GM19395 (cell line): ENCODE measurements around the gene FRAT2.
"Not testable (repeated sequence)": the region's sequence is repeated elsewhere in the genome, so short reads cannot be mapped to it uniquely, and the experiment has no call there.

Experiments used
- ATAC-seq: cut with Tn5 transposase; IDR thresholded peaks from one replicate; pipeline ENCODE4 v1.9.1; 2021; ENCODE audit warnings: mild to moderate bottlenecking, moderate library complexity; ENCODE audit not compliant: unreplicated experiment

FRAT2 gene

GRCh38 chr10:97356918-97357317 is 22.4 kb upstream of the FRAT2 start:
- no peak for ATAC-seq

- no peak for ATAC-seq
Measured at GRCh38 chr10:97356318-97356914, 21.9 kb upstream of the FRAT2 start.

GRCh38 chr10:97355571-97355975 is 21.0 kb upstream of the FRAT2 start:
- ATAC-seq = no peak

- ATAC-seq = no peak
Measured at GRCh38 chr10:97353945-97354344, 19.4 kb upstream of the FRAT2 start.

- no peak for ATAC-seq
Measured at GRCh38 chr10:97349752-97350513, 15.4 kb upstream of the FRAT2 start.

- no peak for ATAC-seq
Measured at GRCh38 chr10:97347317-97347716, 12.8 kb upstream of the FRAT2 start.

GRCh38 chr10:97343664-97344063 is 9.1 kb upstream of the FRAT2 start:
- ATAC-seq = not testable (repeated sequence)

- no peak for ATAC-seq
Measured at GRCh38 chr10:97341416-97341815, 6.9 kb upstream of the FRAT2 start.

GRCh38 chr10:97338041-97338440 is 3.5 kb upstream of the FRAT2 start:
- ATAC-seq = no peak

- no peak for ATAC-seq
Measured at GRCh38 chr10:97336942-97337831, 2.7 kb upstream of the FRAT2 start.

- no peak for ATAC-seq
Measured at GRCh38 chr10:97336446-97336845, 1.9 kb upstream of the FRAT2 start.

- no peak for ATAC-seq
Measured at GRCh38 chr10:97336006-97336405, 1.5 kb upstream of the FRAT2 start.

- no peak for ATAC-seq
Measured at GRCh38 chr10:97335188-97335619, 675 bp upstream of the FRAT2 start.

- ATAC-seq = peak; percentile 23
Measured at GRCh38 chr10:97333601-97334369, 744 bp downstream of the FRAT2 start.

GRCh38 chr10:97333351-97333600 is 1.3 kb downstream of the FRAT2 start:
- no peak for ATAC-seq

- no peak for ATAC-seq
Measured at GRCh38 chr10:97332591-97333350, 1.8 kb downstream of the FRAT2 start.

- ATAC-seq = no peak
Measured at GRCh38 chr10:97331153-97331703, 3.3 kb downstream of the FRAT2 start.

- ATAC-seq = no peak
Measured at GRCh38 chr10:97329766-97330165, 4.8 kb downstream of the FRAT2 start.

GRCh38 chr10:97328646-97329453 is 5.7 kb downstream of the FRAT2 start:
- ATAC-seq = no peak
